ENCODE results near the gene MBOAT7.

DNA sequence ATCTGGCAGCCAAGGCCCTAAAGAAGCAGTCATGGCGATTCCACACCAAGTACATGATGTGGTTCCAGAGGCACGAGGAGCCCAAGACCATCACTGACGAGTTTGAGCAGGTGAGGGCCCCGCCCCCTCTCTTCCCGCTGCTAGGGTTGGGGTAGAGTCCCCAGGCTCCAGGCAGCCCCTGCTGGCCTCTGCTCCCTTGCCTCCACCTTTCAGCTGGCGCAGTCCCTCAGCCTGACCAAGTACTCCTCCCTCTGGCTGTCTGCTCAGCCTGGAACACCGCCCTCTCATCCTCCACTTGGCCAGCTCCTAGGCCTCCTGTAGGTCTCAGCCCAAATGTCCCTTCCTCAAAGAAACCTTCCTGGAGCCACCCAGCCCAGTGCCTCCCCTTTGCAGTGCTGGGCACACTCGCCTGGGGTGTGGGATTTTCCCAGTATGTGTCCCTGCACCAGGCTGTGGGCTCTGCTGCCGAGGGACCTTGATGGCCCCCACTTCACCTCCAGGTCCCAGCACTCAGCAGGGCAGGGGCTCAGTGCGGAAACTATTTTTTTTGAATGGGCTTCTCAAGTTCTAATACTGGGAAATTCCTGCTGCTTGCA, 35.6 kb downstream of the MBOAT7 start:
- TF ChIP-seq CTCF (IDR thresholded peaks at IDR 0.05; ENCODE audit: low read length) (no peak), EZH2 (IDR thresholded peaks at IDR 0.05; ENCODE audit: borderline replicate concordance, low read length) (no peak)
